Stimulated activated naive CD8-positive, alpha-beta T cell treated with anti-CD3 and anti-CD28 coated beads, Interleukin-15, Interleukin-2, amounts not matched to agents 100 ng/mL and 50 ng/mL, for 24 hours (primary cell): Measurements from ENCODE around the gene TNXB.
"Not testable (repeated sequence)": the region's sequence is repeated elsewhere in the genome, so short reads cannot be mapped to it uniquely, and the experiment has no call there.

ENCODE experiments used
- H3K27ac Mint-ChIP-seq: one replicate; pipeline ENCODE4 v1.8.0; 2021; ENCODE audit warnings: mild to moderate bottlenecking, mixed read lengths
- H3K27me3 Mint-ChIP-seq: one replicate; pipeline ENCODE4 v1.8.0; 2021; ENCODE audit warnings: mixed read lengths
- H3K36me3 Mint-ChIP-seq: one replicate; pipeline ENCODE4 v1.8.0; 2021; ENCODE audit warnings: low read depth, mixed read lengths
- H3K4me1 Mint-ChIP-seq: one replicate; pipeline ENCODE4 v1.8.0; 2021; ENCODE audit warnings: low read depth, mixed read lengths
- H3K4me3 Mint-ChIP-seq: one replicate; pipeline ENCODE4 v1.8.0; 2021; ENCODE audit warnings: mild to moderate bottlenecking, mixed read lengths
- H3K9me3 Mint-ChIP-seq: one replicate; pipeline ENCODE4 v1.8.0; 2021; ENCODE audit warnings: mixed read lengths

TNXB gene

GRCh38 chr6:32039321-32040274, 69.5 kb downstream of the TNXB start:
- H3K27me3 Mint-ChIP-seq, H3K4me3 Mint-ChIP-seq, H3K27ac Mint-ChIP-seq, H3K9me3 Mint-ChIP-seq, H3K4me1 Mint-ChIP-seq, H3K36me3 Mint-ChIP-seq: not testable (repeated sequence)

GRCh38 chr6:32038878-32039277, 70.3 kb downstream of the TNXB start:
- not testable (repeated sequence) for H3K27ac Mint-ChIP-seq, H3K4me1 Mint-ChIP-seq, H3K4me3 Mint-ChIP-seq, H3K27me3 Mint-ChIP-seq, H3K9me3 Mint-ChIP-seq, H3K36me3 Mint-ChIP-seq

- not testable (repeated sequence) for H3K36me3 Mint-ChIP-seq, H3K4me1 Mint-ChIP-seq, H3K9me3 Mint-ChIP-seq, H3K4me3 Mint-ChIP-seq, H3K27me3 Mint-ChIP-seq, H3K27ac Mint-ChIP-seq
Observed at GRCh38 chr6:32037598-32038524, 71.3 kb downstream of the TNXB start, which contains the start of gene CYP21A2. Gene CYP21A2, plus strand, starts transcription at chr6:32038415. Its CDS starts 8 bp downstream, at chr6:32038423.

- H3K4me3 Mint-ChIP-seq, H3K27ac Mint-ChIP-seq, H3K4me1 Mint-ChIP-seq, H3K36me3 Mint-ChIP-seq, H3K9me3 Mint-ChIP-seq, H3K27me3 Mint-ChIP-seq: not testable (repeated sequence)
Observed at GRCh38 chr6:32037136-32037535, 72.0 kb downstream of the TNXB start.

- H3K27ac Mint-ChIP-seq, H3K27me3 Mint-ChIP-seq, H3K36me3 Mint-ChIP-seq: not testable (repeated sequence)
Observed at GRCh38 chr6:32035283-32036013, 73.7 kb downstream of the TNXB start.

GRCh38 chr6:32029553-32029952, 79.6 kb downstream of the TNXB start:
- not testable (repeated sequence) for H3K27me3 Mint-ChIP-seq, H3K4me1 Mint-ChIP-seq, H3K27ac Mint-ChIP-seq, H3K9me3 Mint-ChIP-seq, H3K36me3 Mint-ChIP-seq, H3K4me3 Mint-ChIP-seq

More at GRCh38 chr6:32035283-32036013, 73.7 kb downstream of the TNXB start:
- not testable (repeated sequence) for H3K9me3 Mint-ChIP-seq, H3K4me1 Mint-ChIP-seq, H3K4me3 Mint-ChIP-seq

GRCh38 chr6:32028631-32029030, 80.5 kb downstream of the TNXB start:
- not testable (repeated sequence) for H3K27me3 Mint-ChIP-seq, H3K4me1 Mint-ChIP-seq, H3K9me3 Mint-ChIP-seq, H3K36me3 Mint-ChIP-seq, H3K27ac Mint-ChIP-seq, H3K4me3 Mint-ChIP-seq

- H3K27me3 Mint-ChIP-seq, H3K4me3 Mint-ChIP-seq, H3K4me1 Mint-ChIP-seq, H3K9me3 Mint-ChIP-seq, H3K27ac Mint-ChIP-seq, H3K36me3 Mint-ChIP-seq: not testable (repeated sequence)
Observed at GRCh38 chr6:32022100-32022499, 87.0 kb downstream of the TNXB start.

GRCh38 chr6:32014547-32014946, 94.6 kb downstream of the TNXB start, which contains the start of gene C4B:
Gene C4B, plus strand, starts transcription at chr6:32014795. Its CDS starts 51 bp downstream, at chr6:32014846.
- not testable (repeated sequence) for H3K36me3 Mint-ChIP-seq, H3K27ac Mint-ChIP-seq, H3K4me3 Mint-ChIP-seq, H3K4me1 Mint-ChIP-seq, H3K27me3 Mint-ChIP-seq, H3K9me3 Mint-ChIP-seq

GRCh38 chr6:32013738-32014137, 95.4 kb downstream of the TNXB start:
- not testable (repeated sequence) for H3K9me3 Mint-ChIP-seq, H3K4me3 Mint-ChIP-seq, H3K27ac Mint-ChIP-seq

GRCh38 chr6:32012941-32013617, 96.1 kb downstream of the TNXB start:
- not testable (repeated sequence) for H3K4me3 Mint-ChIP-seq, H3K4me1 Mint-ChIP-seq, H3K27ac Mint-ChIP-seq, H3K27me3 Mint-ChIP-seq, H3K9me3 Mint-ChIP-seq, H3K36me3 Mint-ChIP-seq

More at GRCh38 chr6:32013738-32014137, 95.4 kb downstream of the TNXB start:
- not testable (repeated sequence) for H3K27me3 Mint-ChIP-seq, H3K4me1 Mint-ChIP-seq, H3K36me3 Mint-ChIP-seq

- H3K27me3 Mint-ChIP-seq, H3K36me3 Mint-ChIP-seq, H3K9me3 Mint-ChIP-seq, H3K4me3 Mint-ChIP-seq, H3K4me1 Mint-ChIP-seq, H3K27ac Mint-ChIP-seq: not testable (repeated sequence)
Observed at GRCh38 chr6:32010856-32011530, 98.1 kb downstream of the TNXB start.

- H3K4me3 Mint-ChIP-seq, H3K27me3 Mint-ChIP-seq, H3K4me1 Mint-ChIP-seq: not testable (repeated sequence)
Observed at GRCh38 chr6:32009537-32009936, 99.6 kb downstream of the TNXB start.

GRCh38 chr6:32008616-32009015, 100.5 kb downstream of the TNXB start:
- not testable (repeated sequence) for H3K4me1 Mint-ChIP-seq, H3K27me3 Mint-ChIP-seq, H3K9me3 Mint-ChIP-seq, H3K36me3 Mint-ChIP-seq, H3K27ac Mint-ChIP-seq, H3K4me3 Mint-ChIP-seq

More at GRCh38 chr6:32009537-32009936, 99.6 kb downstream of the TNXB start:
- H3K27ac Mint-ChIP-seq, H3K9me3 Mint-ChIP-seq, H3K36me3 Mint-ChIP-seq: not testable (repeated sequence)
